ENCODE measurements around the gene CACNA2D2. TPM values are rescaled to one million over a fixed set of nuclear protein-coding genes. Genes with fewer than 3 reads are reported as not detected.

Gene CACNA2D2
- total RNA-seq, 1 experiment from 2014 or later: 0.04 TPM

- no peak for DNase-seq (ENCODE audit: low spot score)
Measured at GRCh38 chr3:50502225-50502583, 1.2 kb downstream of the CACNA2D2 start.

- no peak for DNase-seq (ENCODE audit: low spot score)
Measured at GRCh38 chr3:50495609-50496423, 7.6 kb downstream of the CACNA2D2 start.

- DNase-seq (ENCODE audit: low spot score): no peak
Measured at GRCh38 chr3:50494126-50494525, 9.3 kb downstream of the CACNA2D2 start.

- DNase-seq (ENCODE audit: low spot score): no peak
Measured at GRCh38 chr3:50493623-50494022, 9.8 kb downstream of the CACNA2D2 start.

- no peak for DNase-seq (ENCODE audit: low spot score)
Measured at GRCh38 chr3:50493086-50493485, 10.3 kb downstream of the CACNA2D2 start.

- DNase-seq (ENCODE audit: low spot score): no peak
Measured at GRCh38 chr3:50491023-50491422, 12.4 kb downstream of the CACNA2D2 start.

DNA sequence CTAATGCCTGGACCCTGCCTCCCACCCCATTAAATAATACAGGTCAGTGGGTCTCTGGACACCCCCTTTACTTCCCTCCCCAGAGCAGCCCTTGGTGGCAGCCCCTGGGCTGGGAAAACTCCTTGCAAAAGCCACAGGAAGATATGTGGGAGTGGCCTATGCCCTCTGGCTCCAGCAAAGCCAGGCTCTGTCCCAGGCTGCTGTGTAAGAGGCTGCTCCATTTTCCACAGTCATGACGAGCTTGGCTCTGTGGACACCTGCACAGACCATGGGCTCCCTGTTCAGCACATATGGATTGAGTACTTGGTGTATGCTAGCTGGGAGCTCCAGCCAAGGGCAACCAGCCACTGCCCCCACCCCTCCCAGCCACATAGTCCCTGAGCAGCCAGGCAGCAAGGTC lies 13.0 kb downstream of the CACNA2D2 start:
- no peak for DNase-seq (ENCODE audit: low spot score)

DNA sequence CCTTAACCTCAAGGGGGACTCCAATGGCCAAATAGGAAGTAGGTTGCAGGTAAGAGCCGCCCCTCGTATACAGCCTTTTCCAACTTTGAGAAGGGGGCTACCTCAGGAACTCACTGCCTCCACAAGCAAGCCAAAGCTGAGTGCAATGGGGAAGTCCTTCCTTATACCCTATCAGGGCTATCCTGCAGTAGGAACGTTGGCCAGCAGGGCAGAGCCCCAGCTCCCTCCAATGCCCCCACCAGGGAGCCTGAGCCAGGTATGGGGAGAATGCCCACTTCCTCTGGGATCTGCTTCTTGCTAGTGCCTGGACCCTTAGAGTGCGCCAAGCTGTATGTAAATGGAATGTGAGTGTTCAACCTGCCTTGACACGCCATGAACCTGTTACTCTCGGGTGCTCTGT lies 16.3 kb downstream of the CACNA2D2 start:
- DNase-seq (ENCODE audit: low spot score): no peak

DNA sequence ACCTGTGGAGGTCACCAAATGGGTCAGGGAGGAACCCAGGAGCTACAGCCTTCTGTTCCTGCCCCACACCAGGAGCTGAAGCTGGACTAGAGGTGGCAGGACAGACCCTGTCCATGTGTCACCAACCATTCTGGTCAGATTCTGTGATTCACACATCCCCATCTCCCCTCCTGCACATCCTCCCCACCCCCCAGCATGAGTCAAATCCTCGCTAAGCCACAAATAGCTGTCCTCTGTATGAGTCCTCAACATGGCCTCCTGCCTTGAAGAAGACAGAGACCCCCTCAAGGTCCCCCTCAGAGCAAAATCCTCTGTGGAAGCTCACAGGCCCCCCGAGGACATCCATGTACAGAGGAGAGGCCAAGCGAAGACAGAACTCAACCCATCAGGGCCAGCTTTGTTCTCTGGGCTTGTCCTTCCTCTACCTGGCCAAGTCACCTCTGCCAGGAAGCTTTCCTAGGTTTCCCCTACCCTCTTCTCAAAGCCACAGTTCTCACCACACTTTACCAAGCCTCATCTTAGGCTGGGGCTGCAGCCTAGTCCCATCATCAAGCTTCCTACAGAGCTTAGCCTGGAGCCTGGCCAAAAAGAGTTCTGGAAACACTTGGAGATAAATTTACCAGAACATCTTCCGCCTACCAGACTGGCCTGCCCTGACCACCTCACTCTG lies 17.1 kb downstream of the CACNA2D2 start:
- no peak for DNase-seq (ENCODE audit: low spot score)

DNA sequence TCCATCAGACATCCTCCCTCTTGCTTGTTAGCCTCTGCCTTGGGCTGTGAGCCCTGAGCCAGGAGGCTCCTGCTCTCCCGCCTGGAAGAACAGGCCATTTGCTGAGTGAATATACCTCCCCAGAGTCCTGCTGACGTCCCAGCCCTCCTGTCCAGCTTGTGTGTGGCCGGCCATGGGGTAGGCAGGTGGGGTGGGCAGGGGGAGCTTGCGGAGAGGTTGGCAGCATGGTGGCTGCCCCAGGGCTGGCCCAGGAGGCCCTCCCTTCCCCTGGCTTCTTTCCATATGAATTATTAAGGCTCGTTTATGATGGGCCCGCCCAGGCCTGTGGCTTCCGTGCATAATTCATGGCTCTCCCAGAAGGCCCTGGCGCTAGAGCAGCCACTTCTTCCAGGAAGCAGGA lies 18.7 kb downstream of the CACNA2D2 start:
- DNase-seq (ENCODE audit: low spot score): no peak

DNA sequence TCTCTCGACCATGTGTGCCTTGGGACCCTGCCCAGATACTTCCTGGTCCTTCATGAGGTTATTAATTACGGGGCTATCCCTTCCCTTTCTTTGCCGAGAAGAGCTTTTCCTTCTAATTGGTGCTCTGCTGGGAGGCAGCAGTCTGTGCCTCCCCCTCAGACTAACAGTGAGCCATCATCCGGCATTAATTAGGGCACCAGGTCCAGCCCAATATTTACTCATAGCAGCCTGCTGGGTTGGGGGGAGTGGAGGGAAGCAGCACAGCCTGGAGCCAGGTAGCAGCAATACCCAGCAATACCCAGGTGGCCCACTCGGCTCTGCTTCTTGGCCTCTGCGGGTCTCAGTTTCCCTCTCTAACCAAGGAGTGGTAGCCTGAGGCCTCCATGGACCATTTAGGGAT lies 20.1 kb downstream of the CACNA2D2 start:
- DNase-seq (ENCODE audit: low spot score): no peak

GRCh38 chr3:50481992-50482391 lies 21.4 kb downstream of the CACNA2D2 start:
- no peak for DNase-seq (ENCODE audit: low spot score)

DNA sequence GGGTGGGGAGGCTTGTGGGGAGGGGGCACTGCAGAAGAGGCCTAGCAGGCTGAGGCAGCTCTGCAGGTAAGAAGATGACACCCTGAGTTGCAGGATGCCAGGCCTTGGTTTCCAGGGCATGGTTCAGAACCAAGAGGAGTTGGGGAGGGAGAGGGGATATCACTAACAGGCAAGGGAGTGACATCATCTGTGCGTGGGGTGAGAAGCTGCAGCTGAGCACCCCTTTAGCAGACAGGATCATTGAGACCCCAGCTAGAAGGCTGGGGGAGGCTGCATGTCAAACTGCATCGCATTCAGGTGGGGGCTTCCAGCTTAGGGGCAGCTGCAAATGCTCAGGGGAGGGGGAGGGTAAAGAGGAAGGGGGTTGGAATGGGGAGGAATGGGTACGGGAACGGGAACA lies 23.0 kb downstream of the CACNA2D2 start:
- DNase-seq (ENCODE audit: low spot score): no peak

- no peak for DNase-seq (ENCODE audit: low spot score)
Measured at GRCh38 chr3:50479523-50479922, 23.9 kb downstream of the CACNA2D2 start.

- no peak for DNase-seq (ENCODE audit: low spot score)
Measured at GRCh38 chr3:50478671-50479260, 24.7 kb downstream of the CACNA2D2 start.

DNA sequence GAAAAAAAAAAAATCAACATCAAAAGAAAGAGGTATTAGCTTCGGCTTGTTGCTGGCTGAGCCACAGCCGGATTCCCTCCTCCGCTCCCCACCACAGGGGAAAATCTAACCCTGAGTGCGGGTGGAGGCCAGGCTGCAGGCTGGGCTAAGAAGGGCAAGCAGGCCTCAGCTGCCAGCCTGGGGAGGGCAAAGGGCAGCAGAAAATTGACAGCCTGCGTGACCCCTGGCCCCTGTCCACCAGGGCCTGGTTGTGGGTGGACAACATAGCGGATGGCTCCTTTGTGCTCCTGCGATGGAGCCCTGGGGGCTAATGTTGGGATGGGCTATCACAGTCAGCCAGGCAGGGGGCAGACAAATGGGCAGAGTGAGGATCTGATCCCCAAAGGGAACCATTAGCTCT lies 25.4 kb downstream of the CACNA2D2 start:
- no peak for DNase-seq (ENCODE audit: low spot score)

GRCh38 chr3:50475348-50475747 lies 28.1 kb downstream of the CACNA2D2 start:
- no peak for DNase-seq (ENCODE audit: low spot score)

GRCh38 chr3:50474717-50475116 lies 28.7 kb downstream of the CACNA2D2 start:
- DNase-seq (ENCODE audit: low spot score): no peak

- no peak for DNase-seq (ENCODE audit: low spot score)
Measured at GRCh38 chr3:50473768-50474167, 29.7 kb downstream of the CACNA2D2 start.

GRCh38 chr3:50472958-50473357 lies 30.5 kb downstream of the CACNA2D2 start:
- no peak for DNase-seq (ENCODE audit: low spot score)

DNA sequence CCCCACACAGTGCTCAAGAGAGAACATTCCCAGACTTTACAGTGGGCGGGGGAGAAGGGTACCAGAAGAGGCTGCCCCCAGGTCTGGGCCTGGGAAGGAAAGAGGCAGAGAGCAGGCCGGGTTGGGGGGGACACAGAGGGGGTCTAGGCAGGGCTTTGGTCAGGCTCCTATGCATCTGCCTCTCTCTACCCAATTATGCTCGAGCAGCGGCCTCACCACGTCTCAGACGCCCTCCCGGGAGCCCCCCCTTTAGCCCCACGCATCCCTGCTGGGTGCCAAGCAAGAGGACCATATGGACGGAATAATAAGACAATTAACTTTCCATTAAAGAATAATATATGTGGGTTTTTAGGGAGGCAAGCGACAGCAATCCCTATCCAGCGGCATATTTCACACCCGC lies 32.8 kb downstream of the CACNA2D2 start:
- DNase-seq (ENCODE audit: low spot score): no peak

DNA sequence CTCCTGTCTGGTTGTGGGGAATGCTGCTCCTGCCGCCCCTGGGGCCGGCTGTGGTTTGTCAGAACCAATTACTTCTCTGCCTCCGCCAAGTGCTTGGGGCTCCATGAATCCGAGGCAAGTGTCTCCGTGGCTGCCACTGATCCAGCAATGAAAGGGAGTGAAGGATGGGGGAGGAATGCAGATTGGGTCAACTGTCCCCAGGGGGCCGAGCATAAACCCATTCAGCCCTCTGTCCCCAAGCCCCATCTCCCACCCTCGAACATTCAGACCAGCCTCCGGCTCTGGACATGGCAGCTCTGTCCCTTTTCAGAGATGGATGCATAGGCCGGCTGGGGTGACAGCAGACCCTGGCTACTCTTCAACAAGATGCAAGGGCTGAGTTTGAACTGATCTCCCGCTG lies 35.5 kb downstream of the CACNA2D2 start:
- DNase-seq (ENCODE audit: low spot score): no peak

- DNase-seq (ENCODE audit: low spot score): no peak
Measured at GRCh38 chr3:50466177-50466576, 37.3 kb downstream of the CACNA2D2 start.
